Spleen (tissue), 11 donors: ENCODE data around the gene PTGES2. TPM values are rescaled to one million over a fixed set of nuclear protein-coding genes. Genes with fewer than 3 reads are reported as not detected.
A peak's percentile ranks its signal among the peaks of the same experiment; 100 is the strongest.

Experiments used
- DNase-seq: peaks from one replicate; pipeline ENCODE4 v3.0.0-alpha.2; 2020
- H3K27ac ChIP-seq, 8 donors: fragments of 200-600 bp; sonication (generic) in 7 of 8; 1 replicate in 4 of 8; 2 replicates in 4 of 8; pipeline versions ENCODE4 v1.5.0 to v1.8.0; 2016 to 2021; ENCODE audit warnings: inconsistent platforms in 4 of 8, mild to moderate bottlenecking in 4 of 8, moderate library complexity in 1 of 8
- H3K27me3 ChIP-seq, 7 donors: fragments of 200-600 bp; sonication (generic) in 6 of 7; replicated peaks in 1 of 7; 1 replicate in 4 of 7; 2 replicates in 3 of 7; pipeline versions ENCODE4 v1.5.0 to v1.8.0; 2016 to 2021; ENCODE audit warnings: inconsistent platforms in 3 of 7, mild to moderate bottlenecking in 1 of 7
- H3K36me3 ChIP-seq, 6 donors: fragments of 200-600 bp; sonication (generic) in 5 of 6; 1 replicate in 4 of 6; 2 replicates in 2 of 6; pipeline versions ENCODE4 v1.5.0 to v1.8.0; 2016 to 2021; ENCODE audit warnings: inconsistent platforms in 2 of 6
- H3K4me1 ChIP-seq, 6 donors: fragments of 200-600 bp; sonication (generic) in 5 of 6; 1 replicate in 3 of 6; 2 replicates in 3 of 6; pipeline versions ENCODE4 v1.5.0 to v1.8.0; 2016 to 2021; ENCODE audit warnings: inconsistent platforms in 3 of 6
- H3K4me3 ChIP-seq, 8 donors: fragments of 200-600 bp; sonication (generic) in 7 of 8; 1 replicate in 4 of 8; 2 replicates in 4 of 8; pipeline versions ENCODE4 v1.5.0 to v1.8.0; 2016 to 2021; ENCODE audit warnings: inconsistent platforms in 4 of 8, mild to moderate bottlenecking in 4 of 8, moderate library complexity in 2 of 8
- H3K9me3 ChIP-seq, 8 donors: fragments of 200-600 bp; sonication (generic) in 7 of 8; 1 replicate in 4 of 8; 2 replicates in 4 of 8; pipeline versions ENCODE4 v1.5.0 to v1.8.0; 2016 to 2021; ENCODE audit warnings: inconsistent platforms in 4 of 8
- CTCF ChIP-seq, 11 experiments: fragments of 200-600 bp in 7 of 11; fragments of 450-650 bp in 4 of 11; sonication (generic) in 4 of 11; IDR thresholded peaks in 8 of 11; conservative IDR thresholded peaks in 3 of 11; 1 replicate in 7 of 11; 2 replicates in 4 of 11; pipeline versions ENCODE4 v1.4.0 to v1.8.0; 2016 to 2021; ENCODE audit warnings: antibody characterized with exemption in 11 of 11, inconsistent platforms in 4 of 11, mild to moderate bottlenecking in 1 of 11
- POLR2A ChIP-seq, 3 donors: fragments of 450-650 bp; IDR thresholded peaks; one replicate each; pipeline ENCODE4 v1.5.1; 2017; ENCODE audit warnings: antibody characterized with exemption in 3 of 3, mild to moderate bottlenecking in 1 of 3
- POLR2AphosphoS5 ChIP-seq, 3 donors: sonication (generic); formaldehyde crosslinking; IDR thresholded peaks; one replicate each; pipeline ENCODE4 v1.5.1; 2017; ENCODE audit warnings: antibody characterized with exemption in 3 of 3
- WGBS, 5 donors: extraction: QIAGEN DNeasy Blood & Tissue Kit in 3 of 5; methylation state at CpG; one replicate each; pipeline versions ENCODE4 v1.1.5 to v1.1.7; 2013 to 2018; 5-methylcytosine and 5-hydroxymethylcytosine counted together
- intact Hi-C: fragments of 100-400 bp; cut with DNase I; formaldehyde crosslinking; loops from one replicate; pipeline ENCODE4 v1.15.0; 2023; ENCODE audit warnings: low total_unique reads
- polyA plus RNA-seq, 3 donors: library from polyadenylated mRNA; stranded (reverse); fragments of 200-250 nt; gene quantifications; one replicate each; pipeline ENCODE4 v1.2.1, GENCODE V29; 2013
- total RNA-seq, 7 donors: library from RNA; depleted of rRNA in 3 of 7; stranded (reverse); fragments of >200 nt in 3 of 7; fragmentation: NEBNext Ultra II Directional in 4 of 7; extraction: Animal tissue kit (Norgen Biotek cat#: 25700) in 4 of 7; gene quantifications; one replicate each; pipeline versions ENCODE4 v1.1.0 to v1.2.1, GENCODE V29; 2016 to 2021
- donor health status: healthy with polysubstance abuse.
- donor health status: DM: no; HTN: no; CAD: no; lungs with moderate emphysema.
- donor health status: DM: no; HTN: no; CAD: no.
- donor health status: Bipolar disorder and iron deficiency.
- donor health status: healthy.
- donor health status: DM: no; HTN: no; CAD: no.
- donor health status: DM: yes; HTN: yes; CAD: no.

PTGES2 gene
- total and polyA plus RNA-seq, 10 donors = 45.2 to 71.2 (median 56.5) TPM

GRCh38 chr9:128081056-128081455 lies 46.5 kb downstream of the PTGES2 start:
- no peak overlapping the region for H3K4me3 ChIP-seq
- H3K4me1 ChIP-seq = peaks cover 19 to 87% (median 58%) of the 10 kb centered on the region in 6 donors
- intact Hi-C loops = no loop called here
- H3K27me3 ChIP-seq = no peaks in the 10 kb centered on the region
- peak in 2 of 3 donors; percentile 65 to 83 for TF ChIP-seq POLR2AphosphoS5 (IDR thresholded peaks at IDR 0.05)
- no peak for TF ChIP-seq CTCF (IDR thresholded peaks at IDR 0.05 in 8 of 11, conservative IDR thresholded peaks at IDR 0.05 in 3 of 11)
- H3K27ac ChIP-seq = peak overlapping the region in 7 of 8 donors; percentile 49 to 68 (median 63)
- DNase-seq = no peak
- no peaks in the 10 kb centered on the region for H3K9me3 ChIP-seq
- WGBS, 5 donors = 64 to 72% (median 68%) methylated on average over 3 of the region's 3 CpGs
- H3K36me3 ChIP-seq = peaks cover 0 to 31% (median 0%) of the 10 kb centered on the region in 6 donors

GRCh38 chr9:128080206-128080605 lies 47.3 kb downstream of the PTGES2 start:
- TF ChIP-seq CTCF (IDR thresholded peaks at IDR 0.05 in 8 of 11, conservative IDR thresholded peaks at IDR 0.05 in 3 of 11) (no peak), POLR2A (IDR thresholded peaks at IDR 0.05) (no peak), POLR2AphosphoS5 (IDR thresholded peaks at IDR 0.05) (no peak)
- Histone ChIP-seq H3K4me1 (peaks cover 21 to 88% (median 59%) of the 10 kb centered on the region in 6 donors), H3K4me3 (no peak overlapping the region), H3K36me3 (peaks cover 0 to 23% (median 0%) of the 10 kb centered on the region in 6 donors), H3K27ac (peak overlapping the region in 3 of 8 donors; percentile 7 to 68 (median 49)), H3K9me3 (no peaks in the 10 kb centered on the region), H3K27me3 (no peaks in the 10 kb centered on the region)
- no peak for DNase-seq
- WGBS, 5 donors = 87 to 95% (median 91%) methylated on average over 5 of the region's 5 CpGs
- intact Hi-C loops = no loop called here

- no peak for TF ChIP-seq POLR2AphosphoS5 (IDR thresholded peaks at IDR 0.05)
- TF ChIP-seq CTCF (IDR thresholded peaks at IDR 0.05 in 8 of 11, conservative IDR thresholded peaks at IDR 0.05 in 3 of 11) = no peak
- TF ChIP-seq POLR2A (IDR thresholded peaks at IDR 0.05) = no peak
- H3K27me3 ChIP-seq = no peaks in the 10 kb centered on the region
- H3K27ac ChIP-seq = peak overlapping the region in 5 of 8 donors; percentile 25 to 57 (median 46)
- 47 to 66% (median 54%) methylated on average over 11 of the region's 11 CpGs for WGBS, 5 donors
- no peak for DNase-seq
- peaks cover 33 to 91% (median 64%) of the 10 kb centered on the region in 6 donors for H3K4me1 ChIP-seq
- H3K9me3 ChIP-seq = no peaks in the 10 kb centered on the region
- intact Hi-C loops = no loop called here
- peaks cover 0 to 18% (median 0%) of the 10 kb centered on the region in 6 donors for H3K36me3 ChIP-seq
- no peak overlapping the region for H3K4me3 ChIP-seq
Observed at GRCh38 chr9:128078504-128079434, 48.8 kb downstream of the PTGES2 start.
